ENCODE data around the gene DNLZ. TPM values are rescaled to one million over a fixed set of nuclear protein-coding genes. Genes with fewer than 3 reads are reported as not detected.

DNLZ gene
- total RNA-seq, 4 donors from 2014 or later, result 5.6 to 19.8 (median 13.5) TPM

- H3K36me3 ChIP-seq, result no peaks in the 10 kb centered on the region
- no peak overlapping the region for H3K27ac ChIP-seq
- H3K9me3 ChIP-seq, result no peaks in the 10 kb centered on the region
- peak; percentile 74 to 92 (median 84) for TF ChIP-seq CTCF (IDR thresholded peaks at IDR 0.05)
- TF ChIP-seq POLR2A (IDR thresholded peaks at IDR 0.05), result no peak
- no peak overlapping the region for H3K4me3 ChIP-seq
- peak; percentile 47 to 85 (median 83) for DNase-seq
- H3K4me1 ChIP-seq, result peaks cover 0 to 22% (median 3%) of the 10 kb centered on the region in 4 donors
- H3K27me3 ChIP-seq, result peaks cover 0 to 5% of the 10 kb centered on the region in 2 donors
Measured at GRCh38 chr9:136339173-136339957, 24.2 kb downstream of the DNLZ start.

- no peak overlapping the region for H3K27ac ChIP-seq
Measured at GRCh38 chr9:136338511-136338910, 25.0 kb downstream of the DNLZ start.

GRCh38 chr9:136337416-136338395 is 25.8 kb downstream of the DNLZ start:
- no peak overlapping the region for H3K27ac ChIP-seq
- H3K4me1 ChIP-seq, result peaks cover 0 to 15% (median 2%) of the 10 kb centered on the region in 4 donors
- no peak for DNase-seq
- peaks cover 0 to 5% of the 10 kb centered on the region in 2 donors for H3K27me3 ChIP-seq
- H3K36me3 ChIP-seq, result no peaks in the 10 kb centered on the region
- H3K9me3 ChIP-seq, result no peaks in the 10 kb centered on the region
- H3K4me3 ChIP-seq, result no peak overlapping the region
- no peak for TF ChIP-seq CTCF (IDR thresholded peaks at IDR 0.05)
- no peak for TF ChIP-seq POLR2A (IDR thresholded peaks at IDR 0.05)

More at GRCh38 chr9:136338511-136338910, 25.0 kb downstream of the DNLZ start:
- H3K4me1 ChIP-seq, result peaks cover 0 to 22% (median 3%) of the 10 kb centered on the region in 4 donors
- H3K27me3 ChIP-seq, result peaks cover 0 to 5% of the 10 kb centered on the region in 2 donors
- H3K36me3 ChIP-seq, result no peaks in the 10 kb centered on the region
- no peaks in the 10 kb centered on the region for H3K9me3 ChIP-seq
- no peak for DNase-seq
- no peak overlapping the region for H3K4me3 ChIP-seq
- TF ChIP-seq CTCF (IDR thresholded peaks at IDR 0.05), result no peak
- no peak for TF ChIP-seq POLR2A (IDR thresholded peaks at IDR 0.05)

- Histone ChIP-seq H3K4me3 (no peak overlapping the region), H3K36me3 (no peaks in the 10 kb centered on the region), H3K4me1 (peaks cover 0 to 6% (median 0%) of the 10 kb centered on the region in 4 donors), H3K27me3 (no peaks in the 10 kb centered on the region), H3K9me3 (no peaks in the 10 kb centered on the region), H3K27ac (peak overlapping the region in 1 of 4 donors; percentile 58)
- no peak for TF ChIP-seq POLR2A (IDR thresholded peaks at IDR 0.05)
- no peak for TF ChIP-seq CTCF (IDR thresholded peaks at IDR 0.05)
- no peak for DNase-seq
Measured at GRCh38 chr9:136336881-136337280, 26.7 kb downstream of the DNLZ start.

- H3K27ac ChIP-seq, result peak overlapping the region in 1 of 4 donors; percentile 58
- H3K36me3 ChIP-seq, result no peaks in the 10 kb centered on the region
- H3K27me3 ChIP-seq, result no peaks in the 10 kb centered on the region
- no peaks in the 10 kb centered on the region for H3K9me3 ChIP-seq
- peaks cover 0 to 4% (median 0%) of the 10 kb centered on the region in 4 donors for H3K4me1 ChIP-seq
- H3K4me3 ChIP-seq, result no peak overlapping the region
- DNase-seq, result no peak
- TF ChIP-seq CTCF (IDR thresholded peaks at IDR 0.05) (no peak), POLR2A (IDR thresholded peaks at IDR 0.05) (no peak)
Measured at GRCh38 chr9:136336156-136336870, 27.2 kb downstream of the DNLZ start.
